Heart left ventricle (tissue), 13 donors: ENCODE results near the gene NIFK.

ENCODE experiments used
- CTCF ChIP-seq, 12 donors: fragments of 200-600 bp; sonication (generic) in 4 of 12; IDR thresholded peaks; one replicate each; pipeline versions ENCODE4 v1.5.0 to v1.8.0; 2018 to 2022; ENCODE audit warnings: antibody characterized with exemption in 12 of 12, mild to moderate bottlenecking in 5 of 12
- POLR2A ChIP-seq, 2 donors: fragments of 450-650 bp; IDR thresholded peaks; one replicate each; pipeline ENCODE4 v1.6.1; 2017; ENCODE audit warnings: antibody characterized with exemption in 2 of 2, mild to moderate bottlenecking in 2 of 2, moderate library complexity in 2 of 2
- donor health status: ischemic (EF 13 %, LVEDD 7.1; RV severe dilation, severe dysfunction).
- donor health status: DM: no; HTN: yes; CAD: no.
- donor health status: DM: no; HTN: no; CAD: no.
- donor health status: ischemic (EF 25% LVEDD 6.9; RV normal size, moderate dysfunction).
- donor health status: ischemic (EF 25% LVEDD 5.7; RV mildly dilated, moderate dysfunction).
- donor health status: ischemic (EF 35%, LVEDD 5.7; RV mildly dilated, moderate dysfunction).
- donor health status: nonischemic (EF 11% LVEDD 7.7; RV severe dilation, severe dysfunction).
- donor health status: DM: yes; HTN: yes; CAD: no.
- donor health status: PGD.
- donor health status: ischemic (EF 29% LVEDD 5.4; RV normal size, mild dysfunction).
- donor health status: nonischemic (EF 23%, LVEDD 6.1; RV moderate dilation, normal function).

DNA sequence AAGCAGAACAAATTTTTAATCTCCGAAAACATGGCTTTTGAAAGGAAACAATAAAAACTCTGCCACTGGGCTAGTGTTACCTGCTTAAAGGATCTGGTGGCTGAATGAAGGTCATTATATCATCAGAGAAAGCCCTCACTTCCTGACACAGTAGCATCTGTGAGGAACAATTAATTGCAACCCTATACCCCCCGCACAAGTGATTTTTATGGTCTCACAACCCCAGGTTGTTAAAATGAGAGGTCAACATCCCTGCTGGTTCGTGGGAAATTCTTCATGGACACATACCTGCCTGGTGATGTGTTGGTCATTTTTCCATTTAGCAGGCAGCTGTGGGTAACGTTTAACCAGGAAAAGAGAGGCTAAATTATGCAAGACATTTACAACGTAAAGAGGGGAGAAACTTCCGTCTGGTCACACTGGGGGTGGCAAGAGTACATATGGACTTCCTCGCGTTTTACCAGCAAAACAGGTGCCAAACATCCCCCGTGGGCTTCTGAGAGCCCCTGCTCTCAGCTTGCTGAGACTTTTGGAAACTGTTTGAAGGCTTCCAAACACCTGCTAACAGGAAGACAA, 29.2 kb downstream of the NIFK start:
- TF ChIP-seq CTCF (IDR thresholded peaks at IDR 0.05): no peak
- TF ChIP-seq POLR2A (IDR thresholded peaks at IDR 0.05): no peak
